ENCODE measurements around the gene TOX2.
A peak's percentile ranks its signal among the peaks of the same experiment; 100 is the strongest.

TOX2 gene

DNA sequence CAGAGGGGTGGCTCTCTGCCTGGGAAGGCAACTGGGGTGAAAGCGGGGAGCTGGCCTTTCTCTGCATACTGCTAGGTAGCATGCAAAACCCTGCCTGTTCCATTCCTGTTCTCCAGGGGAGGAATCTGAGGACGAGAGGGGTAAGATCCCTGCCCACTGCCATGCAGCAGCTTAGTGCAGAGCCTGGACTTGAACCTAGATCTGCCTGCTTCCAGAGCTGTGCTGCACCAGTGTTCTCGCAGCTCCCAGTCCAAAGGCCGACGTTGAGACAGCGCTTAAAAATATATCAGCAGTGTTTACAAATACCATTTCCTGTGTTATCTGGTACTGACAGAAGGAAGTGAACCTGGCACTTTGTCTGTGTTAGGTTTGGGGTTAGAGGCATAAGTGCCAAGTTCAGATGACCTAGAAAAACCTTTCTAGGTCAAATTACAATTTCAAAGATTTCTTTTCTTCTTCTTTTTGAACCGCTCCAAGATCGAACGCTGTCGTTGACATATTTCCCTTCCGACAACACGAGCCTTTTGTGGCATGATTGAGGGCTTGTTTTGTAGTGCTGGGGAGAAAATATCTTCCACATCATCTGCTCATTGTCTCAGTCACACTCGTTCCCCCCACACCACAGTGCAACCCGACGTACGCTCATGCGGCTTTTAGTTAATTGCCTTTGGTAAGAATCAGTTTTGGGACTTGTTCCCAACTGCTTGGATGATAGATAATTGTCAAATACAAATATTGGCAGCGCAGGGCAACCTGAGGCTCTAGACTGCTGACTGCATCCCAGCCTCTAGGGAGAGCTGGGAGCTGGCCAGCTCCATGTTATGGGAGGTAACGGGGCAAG, 44.6 kb downstream of the TOX2 start:
- DNase-seq (ENCODE audit: low spot score), result no peak

DNA sequence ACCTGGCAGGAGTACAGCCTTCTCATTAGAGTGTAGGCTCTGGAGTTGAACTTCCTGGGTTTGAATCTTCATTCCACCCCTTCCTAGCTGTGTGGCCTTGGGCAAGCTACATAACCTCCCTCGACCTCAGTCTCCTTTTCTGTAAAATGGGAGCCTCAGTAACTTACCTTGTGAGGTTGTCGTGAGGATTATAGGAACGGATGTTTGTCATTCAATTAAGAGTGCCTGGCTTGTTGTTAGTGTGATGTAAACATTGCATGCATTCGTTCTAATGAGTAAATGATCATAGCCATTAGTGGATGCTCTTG, 45.2 kb downstream of the TOX2 start:
- no peak for DNase-seq (ENCODE audit: low spot score)

DNA sequence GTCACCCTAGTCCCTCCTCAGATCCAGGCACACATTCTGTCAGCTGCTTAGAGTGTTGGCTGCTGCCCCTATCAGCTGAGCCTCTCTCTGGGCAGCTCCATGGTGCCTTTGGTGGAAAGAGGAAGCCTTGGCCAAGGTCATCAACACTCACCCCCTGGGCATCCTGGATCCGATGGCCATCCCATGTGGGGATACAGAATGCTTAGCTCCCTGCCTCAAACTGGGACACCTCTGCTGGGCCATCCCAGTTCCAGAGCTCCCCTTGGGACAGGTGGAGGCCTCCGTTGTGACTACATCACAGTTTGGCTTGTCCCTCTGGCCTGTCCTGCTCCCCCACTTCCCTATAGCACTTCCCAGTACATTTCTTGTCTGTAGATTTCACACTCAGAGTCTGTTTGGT, 45.6 kb downstream of the TOX2 start:
- DNase-seq (ENCODE audit: low spot score), result no peak

DNA sequence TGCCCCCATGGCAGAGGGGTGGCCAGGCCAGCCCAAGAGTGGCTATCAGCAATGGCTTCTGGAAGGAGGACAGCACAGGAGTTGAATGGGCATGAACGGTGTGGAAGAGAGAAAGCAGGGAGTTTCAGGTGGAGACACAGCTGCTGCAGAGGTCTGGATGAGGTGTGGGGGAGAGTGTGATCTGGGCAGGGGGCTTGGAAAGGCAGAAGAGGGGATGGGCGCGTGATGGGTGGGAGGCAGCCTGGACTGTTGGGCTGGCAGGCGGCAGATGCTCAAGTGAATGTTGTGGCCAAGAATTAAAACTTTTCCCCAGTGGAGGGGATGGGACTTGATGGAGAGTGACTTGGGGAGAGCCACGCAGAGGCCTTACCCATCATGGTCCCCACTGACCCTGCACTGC, 46.5 kb downstream of the TOX2 start:
- no peak for DNase-seq (ENCODE audit: low spot score)

DNA sequence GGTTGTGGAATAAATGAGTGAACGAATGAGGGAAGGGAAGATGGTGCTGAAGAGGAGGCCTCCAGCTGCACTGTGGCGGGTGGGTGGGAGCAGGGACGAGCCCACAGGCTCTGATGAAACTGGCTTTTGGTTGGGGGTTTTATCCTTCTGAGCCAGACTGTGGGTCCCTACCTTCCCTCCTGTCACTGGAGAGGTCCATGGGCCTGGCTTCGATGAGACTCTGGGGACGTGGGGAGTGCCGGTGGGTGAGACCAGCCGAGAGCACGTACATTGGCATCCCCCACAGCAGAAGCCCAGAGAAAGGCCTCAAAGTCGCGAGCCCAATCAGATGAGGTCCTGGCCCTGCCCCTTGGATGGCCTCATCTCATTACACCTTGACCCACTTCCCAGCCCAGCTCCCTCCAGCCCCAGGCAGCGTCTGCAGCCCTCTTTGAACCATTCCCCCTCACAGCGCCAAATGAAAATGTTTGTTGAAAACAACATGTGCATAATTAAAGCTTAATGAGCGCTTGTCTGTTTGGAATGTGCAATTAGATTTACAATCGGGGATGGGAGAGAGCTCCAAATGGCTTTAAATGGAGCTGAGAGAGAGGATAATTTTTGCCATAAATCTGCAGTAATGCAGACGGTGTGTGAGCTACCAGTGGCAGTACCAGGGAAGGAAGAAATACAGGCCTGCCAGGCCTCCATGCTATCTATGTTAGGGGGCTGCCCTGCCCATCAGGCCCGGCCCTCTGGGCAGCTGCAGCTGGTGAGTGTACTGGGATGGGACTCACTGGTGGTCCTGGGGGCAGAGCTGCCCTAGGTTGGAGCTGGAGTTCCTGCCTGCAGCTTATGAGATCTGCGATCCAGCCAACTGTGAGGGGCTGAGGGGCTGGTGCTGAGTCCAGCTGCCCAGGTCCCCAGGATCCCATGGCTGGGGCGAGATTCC, 47.2 kb downstream of the TOX2 start:
- DNase-seq (ENCODE audit: low spot score), result no peak

DNA sequence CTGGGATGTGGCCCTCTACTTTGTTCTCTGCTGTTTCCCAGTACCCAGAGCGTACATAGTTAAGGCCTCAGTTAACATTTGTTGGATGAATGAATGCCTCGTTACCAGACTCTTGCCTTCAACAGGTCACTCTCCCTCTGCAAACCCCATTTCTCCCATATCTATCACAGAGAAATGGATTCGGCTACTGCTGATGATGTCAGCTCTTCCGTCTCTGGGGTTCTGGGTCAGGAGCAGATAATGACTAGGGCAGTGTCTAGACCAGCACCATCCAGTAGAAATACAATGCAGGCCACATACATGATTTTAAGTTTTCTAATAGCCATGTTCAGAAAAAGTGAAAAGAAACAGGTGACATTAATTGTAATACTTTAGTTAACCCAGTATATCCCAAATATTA, 47.9 kb downstream of the TOX2 start:
- no peak for DNase-seq (ENCODE audit: low spot score)

DNA sequence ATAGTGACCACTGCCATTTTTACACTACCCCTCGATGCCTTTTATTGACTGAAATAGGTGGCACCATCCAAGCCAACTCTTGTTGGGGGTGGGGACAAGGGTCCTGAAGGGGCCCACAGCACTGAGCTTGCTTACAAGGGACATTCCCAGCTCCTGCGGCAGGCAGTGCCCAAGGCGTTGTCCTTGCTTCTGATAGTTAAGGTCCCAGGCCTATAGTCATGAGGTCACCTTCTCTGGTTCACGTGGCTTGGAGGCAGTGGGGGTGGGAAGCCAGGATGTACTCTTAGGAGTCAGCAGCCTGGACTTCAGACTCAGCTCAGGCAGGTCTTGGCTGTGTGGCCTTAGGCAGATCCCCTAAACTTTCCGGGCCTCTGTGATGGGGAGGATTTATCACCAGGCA, 48.6 kb downstream of the TOX2 start:
- no peak for DNase-seq (ENCODE audit: low spot score)

DNA sequence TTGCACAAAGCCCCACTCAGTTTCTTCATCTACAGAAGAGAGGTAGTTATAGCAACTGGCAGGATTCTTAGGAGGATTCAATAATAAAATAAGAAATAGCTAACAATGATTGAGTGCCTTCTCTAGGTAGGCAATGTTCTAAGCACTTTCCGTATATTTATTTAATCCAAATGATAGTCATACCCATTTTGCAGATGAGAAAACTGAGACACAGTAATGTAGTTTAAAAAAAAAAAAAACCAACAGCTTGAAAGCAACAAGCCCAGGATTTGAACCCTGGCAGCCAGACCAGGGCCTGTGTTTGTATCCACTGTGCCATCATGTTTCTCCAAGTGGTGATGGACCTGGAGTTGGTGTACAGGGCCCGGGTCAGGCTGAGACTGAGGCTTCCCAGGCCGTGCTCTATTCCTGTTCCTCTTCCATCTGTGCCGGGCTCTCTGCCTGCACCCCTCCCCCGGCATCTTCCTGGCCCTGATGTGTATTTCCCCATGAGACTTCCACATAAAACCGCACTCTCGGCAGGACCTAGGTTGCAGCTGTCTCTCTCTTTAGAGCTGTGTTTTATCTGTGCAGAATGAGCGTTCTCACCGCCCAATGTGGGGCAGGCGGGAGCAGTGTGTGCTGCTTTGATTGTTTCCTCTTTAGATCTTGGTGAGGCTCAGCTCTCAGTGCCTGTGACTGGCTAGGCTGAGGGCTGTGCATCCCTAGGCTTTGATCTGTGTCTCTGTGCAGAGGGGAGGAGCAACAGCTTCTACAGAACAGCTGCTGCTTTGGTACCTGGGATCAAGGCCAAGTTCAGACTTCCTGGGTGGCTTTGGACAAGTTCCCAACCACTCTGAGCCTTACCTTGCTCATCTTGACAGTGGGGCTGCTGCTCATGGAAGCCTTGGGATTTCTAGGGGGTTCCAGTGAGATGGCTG, 49.5 kb downstream of the TOX2 start:
- no peak for DNase-seq (ENCODE audit: low spot score)

DNA sequence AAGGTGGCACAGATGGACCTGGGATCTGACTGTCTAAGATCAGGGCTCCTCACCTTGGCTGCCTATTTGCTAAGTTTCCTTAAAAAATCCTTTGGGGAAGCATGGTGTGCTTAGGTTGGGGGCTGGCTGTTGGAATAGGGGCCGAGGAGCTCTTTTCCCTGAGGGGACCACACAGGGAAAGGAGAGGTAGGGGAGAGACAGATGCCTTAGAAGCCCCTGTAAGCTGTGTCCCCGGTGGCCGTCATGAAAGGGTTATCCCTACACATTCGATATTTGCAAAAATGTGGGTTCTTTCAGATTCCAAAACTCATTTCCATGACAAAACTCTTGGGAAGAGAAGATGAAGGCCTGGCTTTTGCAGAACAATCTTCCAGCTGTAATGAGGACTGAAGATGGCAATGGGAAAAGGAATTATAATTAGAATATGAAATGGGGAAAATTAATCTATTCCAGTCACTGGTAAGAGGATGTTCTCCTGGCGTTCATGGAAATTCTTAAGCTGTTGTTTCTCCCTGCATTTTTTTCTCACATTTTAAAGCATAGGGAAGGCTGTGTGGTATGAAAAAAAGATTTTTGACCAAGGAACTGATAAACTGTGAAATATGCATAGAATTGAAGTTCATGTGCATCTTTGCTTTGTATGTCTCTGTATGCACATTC, 53.8 kb downstream of the TOX2 start:
- no peak for DNase-seq (ENCODE audit: low spot score)

DNA sequence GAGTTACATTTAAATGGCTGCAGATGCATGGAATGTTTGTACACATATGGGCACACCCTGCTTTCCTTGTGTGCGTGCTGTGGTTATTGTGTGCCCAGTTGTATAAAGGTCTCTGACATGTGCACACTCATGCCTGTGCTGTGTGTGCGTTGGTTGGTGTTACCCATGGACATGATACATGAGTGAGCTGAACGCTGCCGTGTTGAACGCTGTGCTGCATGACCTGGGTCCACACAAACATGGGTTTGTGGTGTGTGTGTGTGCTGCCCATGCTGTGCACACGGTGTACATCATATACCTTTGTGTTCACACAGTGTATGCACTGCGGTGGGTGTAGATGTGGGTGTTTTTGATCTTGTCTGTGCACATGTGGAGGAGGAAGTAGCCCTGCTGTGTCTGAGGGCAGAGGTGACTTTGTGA, 54.4 kb downstream of the TOX2 start:
- DNase-seq (ENCODE audit: low spot score), result no peak

DNA sequence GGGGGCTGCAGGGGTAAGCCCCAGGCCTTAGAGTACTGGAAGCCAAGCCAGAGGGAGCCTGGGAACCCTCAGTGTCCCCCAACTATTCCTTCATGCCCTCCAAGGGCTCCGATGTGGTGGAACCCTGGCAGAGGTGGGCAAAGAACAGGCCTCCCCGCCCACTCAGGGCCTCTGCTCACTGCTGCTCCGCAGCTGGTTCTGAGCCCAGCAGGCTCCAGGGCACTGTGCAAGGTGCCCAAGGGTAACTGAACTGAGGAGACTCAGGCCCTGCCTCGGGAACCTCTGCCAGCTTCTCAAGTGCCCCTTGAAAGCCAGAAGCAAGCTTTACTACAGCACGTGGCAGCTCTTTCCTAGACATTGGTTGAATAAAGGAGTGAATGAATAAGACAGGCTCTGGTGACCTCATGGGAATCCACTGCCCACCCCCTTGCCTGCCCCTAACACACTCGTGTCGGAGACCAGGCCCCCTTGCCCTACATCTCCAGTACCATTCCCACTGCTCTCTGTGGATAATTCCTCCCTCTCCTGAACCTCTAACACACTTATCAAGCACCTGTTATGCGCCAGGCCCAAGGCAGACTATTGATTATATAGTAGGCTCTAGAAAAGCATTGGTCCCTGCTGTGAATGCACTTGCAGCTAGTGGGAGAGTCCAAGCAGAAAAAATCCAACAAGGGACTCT, 55.0 kb downstream of the TOX2 start:
- DNase-seq (ENCODE audit: low spot score), result no peak

DNA sequence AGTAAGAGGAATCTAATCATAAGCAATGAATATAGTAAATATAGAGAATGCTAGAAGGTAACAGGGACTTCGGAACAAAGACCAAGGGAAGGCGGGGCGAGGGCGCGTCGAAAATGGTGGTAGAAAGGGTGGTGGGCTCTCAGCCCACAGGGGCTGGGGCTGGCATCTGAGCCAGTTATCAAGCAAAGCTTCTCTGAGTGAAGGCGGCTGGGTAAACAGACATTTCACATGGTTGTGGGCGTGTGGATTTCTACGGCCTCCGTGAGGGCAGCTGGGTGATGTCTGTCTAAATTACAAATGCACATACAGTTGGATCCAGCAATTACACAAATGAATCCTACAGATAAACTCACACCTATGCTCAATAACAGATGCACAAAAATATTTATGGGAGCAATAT, 56.6 kb downstream of the TOX2 start:
- no peak for DNase-seq (ENCODE audit: low spot score)

DNA sequence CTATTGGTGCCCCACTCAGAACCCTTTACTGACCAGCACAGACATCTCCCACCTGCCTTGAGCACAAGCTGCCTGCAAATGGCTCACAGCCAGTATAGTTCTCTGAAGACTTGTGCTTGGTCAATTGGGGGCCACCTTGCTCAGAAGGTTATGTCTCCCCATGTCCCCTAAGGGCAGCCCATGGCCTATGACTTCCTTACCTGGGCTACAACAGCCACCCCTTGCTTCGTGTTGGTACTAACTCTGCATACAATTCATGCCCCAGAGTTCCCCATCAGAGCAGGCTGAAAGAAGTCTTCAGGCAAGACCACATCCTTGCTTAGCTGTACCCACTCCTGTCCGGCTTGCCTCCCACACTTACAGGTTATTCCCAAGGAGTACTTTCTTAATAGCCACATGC, 57.4 kb downstream of the TOX2 start:
- no peak for DNase-seq (ENCODE audit: low spot score)

DNA sequence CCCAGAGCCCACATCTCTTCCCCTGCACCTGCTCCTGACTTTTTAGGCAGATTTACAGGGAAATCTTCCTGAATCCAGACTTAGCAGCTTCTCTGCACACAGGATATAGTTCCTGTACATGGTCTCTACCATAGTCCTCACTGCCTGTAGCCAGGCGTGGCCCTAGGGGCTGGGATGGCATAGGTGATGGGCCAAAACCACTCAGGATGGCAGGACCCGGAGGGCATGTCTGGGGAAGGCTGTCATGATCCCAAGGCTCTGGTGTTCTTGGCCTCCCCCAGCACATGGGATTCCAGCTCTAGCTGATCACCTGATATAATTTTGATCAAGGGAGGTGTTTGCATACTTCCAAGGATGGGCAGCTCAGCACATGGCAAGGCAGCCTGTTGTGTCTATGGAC, 58.0 kb downstream of the TOX2 start:
- DNase-seq (ENCODE audit: low spot score), result no peak

DNA sequence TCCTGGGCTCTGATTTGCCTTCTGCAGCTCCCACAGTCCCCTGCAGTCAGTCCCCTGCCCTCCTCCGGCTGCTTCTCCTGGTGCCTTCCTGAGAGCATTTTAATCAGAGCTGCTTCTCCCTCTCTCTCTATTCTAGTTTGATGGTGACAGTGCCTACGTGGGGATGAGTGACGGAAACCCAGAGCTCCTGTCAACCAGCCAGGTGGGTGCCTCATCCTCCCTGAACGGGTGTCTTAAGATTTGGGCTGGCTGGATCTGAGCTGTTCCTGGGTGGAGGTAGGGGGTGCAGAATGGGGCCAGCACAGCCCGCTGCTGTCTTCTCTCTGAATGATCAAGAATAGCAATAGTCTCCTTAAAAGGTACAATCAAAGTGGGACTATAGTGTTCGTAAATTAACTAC, 58.6 kb downstream of the TOX2 start:
- DNase-seq (ENCODE audit: low spot score), result no peak

DNA sequence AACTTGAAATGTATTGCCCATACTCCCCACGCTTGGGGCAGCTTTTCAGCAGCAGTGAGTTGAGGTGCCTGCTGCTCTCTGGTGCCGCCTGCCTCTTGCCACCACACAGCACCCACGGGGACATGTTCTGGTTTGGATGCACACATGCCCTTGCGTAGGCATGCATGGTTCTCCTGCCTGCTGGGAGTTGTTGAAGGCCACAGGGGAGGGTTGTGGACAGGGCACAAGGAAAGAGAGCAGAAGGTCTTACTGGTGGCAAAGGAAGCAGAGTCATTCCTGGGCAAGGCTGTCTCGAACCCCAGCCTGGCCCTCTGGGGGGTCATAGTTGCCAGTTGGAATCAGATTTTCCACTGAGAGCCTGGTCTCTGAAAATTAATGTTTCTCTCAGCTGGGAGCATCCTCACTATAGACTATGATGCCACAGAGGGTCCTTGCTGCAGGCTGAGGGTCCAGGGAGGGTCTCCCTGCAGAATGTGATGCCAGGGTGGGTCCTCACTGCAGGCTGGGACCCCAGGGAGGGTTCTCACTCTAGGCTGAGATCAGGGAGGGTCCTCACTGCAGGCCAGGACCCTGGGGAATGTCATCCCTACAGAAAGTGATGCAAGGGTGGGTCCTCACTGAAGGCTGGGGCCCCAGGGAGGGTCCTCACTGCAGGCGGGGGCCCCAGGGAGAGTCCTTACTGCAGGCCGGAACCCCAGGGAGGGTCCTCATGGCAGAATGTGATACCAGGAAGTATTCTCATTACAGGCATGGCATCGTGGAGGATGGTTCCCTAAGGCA, 59.2 kb downstream of the TOX2 start:
- no peak for DNase-seq (ENCODE audit: low spot score)

DNA sequence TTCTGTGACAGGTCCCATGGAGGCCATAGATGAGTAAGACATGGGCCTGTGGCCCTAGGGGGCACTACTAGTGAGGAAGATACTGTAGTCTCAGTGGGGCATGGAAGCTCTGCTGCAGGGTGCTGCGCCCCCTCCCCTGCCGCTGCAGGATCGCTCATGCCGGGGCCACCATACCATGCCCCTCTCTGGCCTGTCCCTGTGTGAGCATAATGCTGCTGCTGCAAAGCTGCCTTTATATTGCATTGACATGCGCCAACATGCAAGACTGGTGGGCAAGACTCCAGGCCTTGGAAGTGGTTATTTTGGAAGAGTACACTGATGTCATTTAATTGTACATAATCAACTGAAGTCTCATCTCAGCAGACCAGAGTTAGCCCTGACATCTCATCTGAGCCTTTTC, 60.0 kb downstream of the TOX2 start:
- DNase-seq (ENCODE audit: low spot score), result no peak

DNA sequence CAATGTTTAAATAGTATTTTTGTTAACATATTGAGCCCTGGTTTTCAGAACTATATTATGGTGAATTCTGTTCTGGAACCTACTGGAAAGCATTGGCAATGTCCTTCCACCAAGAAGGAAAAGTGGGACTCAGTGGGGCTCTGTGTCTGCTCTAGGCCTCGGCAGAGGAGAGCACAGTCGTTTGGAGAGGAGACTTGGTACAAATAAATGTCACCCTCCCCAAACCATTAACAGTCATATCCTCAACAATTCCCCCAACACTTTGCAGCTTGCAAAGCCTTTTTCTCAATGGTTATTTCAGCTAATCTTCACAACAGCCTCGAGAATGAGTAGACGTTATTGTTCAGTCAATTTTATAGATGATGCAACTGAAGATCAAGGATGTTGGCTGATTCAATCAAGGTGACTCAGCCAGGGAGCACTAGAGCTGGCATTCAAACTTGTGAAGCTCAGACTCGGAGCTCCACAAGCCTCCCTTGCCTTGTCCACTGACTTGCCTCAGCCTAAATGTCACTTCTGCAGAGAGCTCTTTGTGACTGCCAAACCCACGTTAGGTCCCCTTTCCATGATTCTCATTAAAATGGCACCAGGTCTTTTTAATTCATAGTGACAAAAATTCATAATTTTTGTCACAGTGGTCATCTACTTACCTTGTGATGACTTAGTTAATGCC, 60.6 kb downstream of the TOX2 start:
- peak; percentile 94 for DNase-seq (ENCODE audit: low spot score)

DNA sequence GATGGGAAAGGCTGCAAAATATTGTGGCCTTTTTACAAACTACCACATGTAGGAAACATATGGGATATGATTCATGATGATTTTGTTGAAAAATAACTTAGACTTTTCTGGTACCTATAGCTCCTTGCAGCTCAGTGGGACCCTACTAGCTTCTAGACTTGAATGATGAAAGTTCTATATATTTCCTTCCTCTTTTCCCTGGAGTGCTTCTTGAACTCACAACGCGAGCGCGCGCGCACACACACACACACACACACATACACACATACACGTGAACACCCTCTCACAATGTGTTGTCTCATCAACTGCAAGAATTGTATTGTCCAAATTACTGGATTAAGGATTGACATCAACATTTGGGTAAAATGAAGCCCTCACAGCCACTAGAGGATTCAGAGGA, 61.9 kb downstream of the TOX2 start:
- DNase-seq (ENCODE audit: low spot score), result no peak

DNA sequence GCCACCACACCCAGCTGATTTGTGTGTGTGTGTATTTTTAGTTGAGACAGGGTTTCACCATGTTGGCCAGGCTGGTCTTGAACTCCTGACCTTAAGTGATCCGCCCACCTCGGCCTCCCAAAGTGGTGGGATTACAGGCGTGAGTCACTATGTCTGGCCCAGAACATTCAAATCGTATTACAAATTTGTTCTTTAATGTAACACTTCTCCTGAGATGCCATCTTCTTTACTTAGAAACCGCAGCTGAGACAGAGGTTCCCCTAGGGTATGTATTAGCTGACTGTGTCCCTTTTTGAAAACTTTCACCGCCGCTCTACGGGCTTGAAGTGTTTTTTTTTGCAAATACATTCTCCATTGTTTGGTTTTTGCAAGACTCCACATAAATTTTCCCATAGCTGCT, 62.6 kb downstream of the TOX2 start:
- no peak for DNase-seq (ENCODE audit: low spot score)

Data from SW480 (cell line).